Stomach (tissue), 4 donors: ENCODE data around the gene WIPF2.

ENCODE experiments used
- CTCF ChIP-seq, 7 experiments: fragments of 450-650 bp in 4 of 7; fragments of 200-600 bp in 3 of 7; sonication (generic) in 3 of 7; IDR thresholded peaks; one replicate each; pipeline ENCODE4 v1.5.1; 2016 to 2019; ENCODE audit warnings: antibody characterized with exemption in 7 of 7, control low read depth in 2 of 7, mild to moderate bottlenecking in 1 of 7
- EP300 ChIP-seq: sonication (generic); formaldehyde crosslinking; IDR thresholded peaks from one replicate; pipeline ENCODE4 v1.6.1; 2017; ENCODE audit warnings: antibody characterized with exemption
- POLR2A ChIP-seq, 4 donors: fragments of 450-650 bp; IDR thresholded peaks; one replicate each; pipeline ENCODE4 v1.6.1; 2016; ENCODE audit warnings: antibody characterized with exemption in 4 of 4, control low read depth in 2 of 4, mild to moderate bottlenecking in 1 of 4, moderate library complexity in 1 of 4
- POLR2AphosphoS5 ChIP-seq, 3 donors: sonication (generic); formaldehyde crosslinking; IDR thresholded peaks; one replicate each; pipeline ENCODE4 v1.6.1; 2016; ENCODE audit warnings: antibody characterized with exemption in 3 of 3

GRCh38 chr17:40177275-40177874 is 41.7 kb upstream of the WIPF2 start, which contains the start of gene RAPGEFL1:
- TF ChIP-seq CTCF (IDR thresholded peaks at IDR 0.05) (no peak), POLR2AphosphoS5 (IDR thresholded peaks at IDR 0.05) (peak in 2 of 3 donors; percentile 23 to 60), EP300 (no peak), POLR2A (IDR thresholded peaks at IDR 0.05) (no peak)
